Neural progenitor cell (in vitro differentiated cells): ENCODE data around the gene WWTR1.

Experiments used
- CTCF ChIP-seq: fragments of 200-600 bp; sonication (generic); IDR thresholded peaks from 2 replicates; pipeline ENCODE4 v1.5.1; 2017; ENCODE audit warnings: antibody characterized with exemption, mild to moderate bottlenecking
- EZH2 ChIP-seq: fragments of 200-600 bp; sonication (generic); IDR thresholded peaks from 2 replicates; pipeline ENCODE4 v1.6.1; 2017; ENCODE audit warnings: antibody characterized with exemption, mild to moderate bottlenecking, moderate library complexity

GRCh38 chr3:149547954-149548668 is 109.7 kb downstream of the WWTR1 start:
- TF ChIP-seq CTCF, result no peak
- TF ChIP-seq EZH2, result no peak
